K562 (cell line): ENCODE measurements around the gene METRNL. TPM values are rescaled to one million over a fixed set of nuclear protein-coding genes. Genes with fewer than 3 reads are reported as not detected.

Experiments used
- EP400 ChIP-seq: fragments of 450-650 bp; IDR thresholded peaks from 2 replicates; pipeline ENCODE4 v1.6.1; 2017; ENCODE audit warnings: antibody characterized with exemption, mild to moderate bottlenecking, moderate library complexity
- LEF1 ChIP-seq: fragments of 450-650 bp; IDR thresholded peaks from 2 replicates; pipeline ENCODE4 v1.6.1; 2016; ENCODE audit warnings: mild to moderate bottlenecking
- MCM2 ChIP-seq: fragments of 450-650 bp; IDR thresholded peaks from 2 replicates; pipeline ENCODE4 v1.6.1; 2017; ENCODE audit warnings: low read depth, mild to moderate bottlenecking
- ZBTB40 ChIP-seq, 2 experiments: fragments of 450-650 bp in 1 of 2; sonication (generic) in 1 of 2; formaldehyde crosslinking in 1 of 2; IDR thresholded peaks; 2 replicates each; pipeline versions ENCODE4 v1.7.1 to v1.9.0; 2016 to 2022; ENCODE audit warnings: inconsistent platforms in 1 of 2, mild to moderate bottlenecking in 1 of 2, missing genetic modification reagents in 1 of 2
- polyA plus RNA-seq, 8 experiments: library from polyadenylated mRNA; depleted of rRNA in 4 of 8; stranded (reverse) in 5 of 8; unstranded in 3 of 8; fragments of >200 nt; fragmentation: Nextera tagmentation in 2 of 8; fragmentation: Illumina TruSeq in 1 of 8; extraction: Ambion mirVana in 2 of 8; extraction: Trizol in 1 of 8; gene quantifications; 2 replicates each; pipeline versions ENCODE4 v1.2.1 to v1.2.3, GENCODE V29; 2011 to 2014; ENCODE audit warnings: inconsistent platforms in 1 of 8, missing spikeins in 1 of 8
- total RNA-seq, 7 experiments: library from RNA; depleted of rRNA in 6 of 7; stranded (reverse); fragments of >200 nt in 6 of 7; fragmentation: Illumina TruSeq in 2 of 7; extraction: Trizol in 2 of 7; gene quantifications; 2 replicates each; pipeline versions ENCODE4 v1.2.1 to v1.2.3, GENCODE V29; 2011 to 2021; ENCODE audit warnings: low replicate concordance in 1 of 7

METRNL gene
- total and polyA plus RNA-seq, 9 of the 15 experiments (the other 6 are each of a cell fraction or from before 2014, with no cell fraction given) = 0.17 to 31.8 (median 2.9) TPM

GRCh38 chr17:83110735-83111134 lies 31.3 kb downstream of the METRNL start (continued):
- 0 out of 2 replicates have a peak, but pooled peaks have one; percentile 27 for TF ChIP-seq ZBTB40 (IDR thresholded peaks at IDR 0.05)
- no peak for TF ChIP-seq ZBTB40 (CRISPR knock-in tag; IDR thresholded peaks at IDR 0.05)
- 0 out of 2 replicates have a peak, but pooled peaks have one; percentile 13 for TF ChIP-seq LEF1
- TF ChIP-seq MCM2 = no peak
- TF ChIP-seq EP400 = 0 out of 2 replicates have a peak, but pooled peaks have one; percentile 27
